Activated CD4-positive, alpha-beta memory T cell treated with anti-CD3 and anti-CD28 coated beads, Interleukin-2, amount 10 ng/mL, durations not matched to agents 7 days and 5 days (primary cell): ENCODE data around the gene BOLA2B. TPM values are rescaled to one million over a fixed set of nuclear protein-coding genes. Genes with fewer than 3 reads are reported as not detected.

Source experiments
- CTCF ChIA-PET: fragments of 350-600 bp; sonication (Branson Sonifier 250); formaldehyde crosslinking; loops from one replicate; lab custom pipeline; 2021; ENCODE audit warnings: antibody characterized with exemption, inconsistent platforms; lab: Charles Lee
- POLR2A ChIA-PET: fragments of 350-600 bp; sonication (Branson Sonifier 250); formaldehyde crosslinking; loops from one replicate; lab custom pipeline; 2021; ENCODE audit warnings: antibody characterized with exemption; lab: Charles Lee
- DNase-seq: peaks from one replicate; pipeline ENCODE4 v3.0.0-alpha.2; 2020
- H3K27ac Mint-ChIP-seq: one replicate; pipeline ENCODE4 v1.8.0; 2021; ENCODE audit warnings: mild to moderate bottlenecking, mixed read lengths
- H3K27me3 Mint-ChIP-seq: one replicate; pipeline ENCODE4 v1.8.0; 2021; ENCODE audit warnings: mixed read lengths
- H3K36me3 Mint-ChIP-seq: one replicate; pipeline ENCODE4 v1.8.0; 2021; ENCODE audit warnings: low read depth, mixed read lengths
- H3K4me1 Mint-ChIP-seq: one replicate; pipeline ENCODE4 v1.8.0; 2021; ENCODE audit warnings: mixed read lengths
- H3K4me3 Mint-ChIP-seq: one replicate; pipeline ENCODE4 v1.8.0; 2021; ENCODE audit warnings: mild to moderate bottlenecking, mixed read lengths
- H3K9me3 Mint-ChIP-seq: one replicate; pipeline ENCODE4 v1.8.0; 2021; ENCODE audit warnings: mixed read lengths
- total RNA-seq, 2 experiments: library from RNA; stranded (reverse); gene quantifications; one replicate each; pipeline ENCODE4 v1.2.3, GENCODE V29; 2021

The BOLA2B gene
- total RNA-seq, 2 experiments from 2014 or later, result 145 to 146 TPM

DNA sequence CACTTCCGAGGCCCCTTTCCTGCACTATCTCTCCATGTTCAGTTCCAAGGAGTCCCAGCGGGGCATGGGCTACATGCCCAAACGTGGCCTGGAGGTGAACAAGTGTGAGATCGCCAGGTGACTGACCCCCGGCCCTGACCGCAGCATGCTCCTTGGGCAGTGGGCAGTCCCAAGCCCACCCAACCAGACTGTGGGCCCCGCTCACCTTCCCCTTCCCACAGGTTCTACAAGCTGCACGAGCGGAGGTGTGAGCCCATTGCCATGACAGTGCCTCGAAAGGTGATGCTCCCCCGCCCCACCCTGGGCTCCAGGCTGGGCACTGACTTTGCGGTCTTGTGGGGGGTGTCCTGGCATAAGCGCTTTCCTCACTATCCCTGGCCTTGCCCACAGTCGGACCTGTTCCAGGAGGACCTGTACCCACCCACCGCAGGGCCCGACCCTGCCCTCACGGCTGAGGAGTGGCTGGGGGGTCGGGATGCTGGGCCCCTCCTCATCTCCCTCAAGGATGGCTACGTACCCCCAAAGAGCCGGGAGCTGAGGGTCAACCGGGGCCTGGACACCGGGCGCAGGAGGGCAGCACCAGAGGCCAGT, 5.4 kb downstream of the BOLA2B start:
- peaks cover 16% of the 10 kb centered on the region for H3K4me1 Mint-ChIP-seq
- ChIA-PET POLR2A (interaction anchor here (1.0 to 7.7 kb wide), 5 partner anchors 58 to 183 kb away, joined by 3 to 92 read pairs (median 6); partner anchors contain the start of genes GDPD3, TBC1D10B and TBX6), CTCF (interaction anchor here (1.5 to 1.6 kb wide), 2 partner anchors 45 to 68 kb away, joined by 3 to 5 read pairs; no protein-coding TSS in a partner anchor)
- peak overlapping the region; percentile 99 for H3K27ac Mint-ChIP-seq
- no peaks in the 10 kb centered on the region for H3K9me3 Mint-ChIP-seq
- H3K4me3 Mint-ChIP-seq, result peak overlapping the region; percentile 100
- peaks cover 45% of the 10 kb centered on the region for H3K36me3 Mint-ChIP-seq
- no peaks in the 10 kb centered on the region for H3K27me3 Mint-ChIP-seq
- DNase-seq, result no peak

DNA sequence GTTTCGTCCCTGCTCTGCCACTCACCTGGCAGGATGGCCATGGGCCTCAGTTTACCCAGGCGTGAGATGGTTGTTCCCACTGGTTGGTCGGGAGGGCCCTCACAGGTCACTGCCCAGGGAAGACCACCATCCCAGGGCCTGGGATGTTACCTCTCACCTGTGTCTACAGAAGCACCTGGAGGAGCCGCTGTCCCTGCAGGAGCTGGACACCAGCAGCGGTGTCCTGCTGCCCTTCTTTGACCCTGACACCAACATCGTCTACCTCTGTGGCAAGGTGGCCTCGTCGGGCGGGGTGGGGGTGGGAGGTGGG, 6.0 kb downstream of the BOLA2B start:
- Mint-ChIP-seq H3K4me3 (peak overlapping the region; percentile 100), H3K36me3 (peaks cover 45% of the 10 kb centered on the region), H3K27me3 (no peaks in the 10 kb centered on the region), H3K4me1 (peaks cover 19% of the 10 kb centered on the region), H3K9me3 (no peaks in the 10 kb centered on the region), H3K27ac (peak overlapping the region; percentile 99)
- CTCF ChIA-PET, result interaction anchor here (1.0 to 2.7 kb wide), 4 partner anchors 45 to 222 kb away, joined by 3 to 17 read pairs (median 4); partner anchors contain the start of gene TBX6
- POLR2A ChIA-PET, result interaction anchor here (1.0 to 7.7 kb wide), 7 partner anchors 57 to 271 kb away, joined by 3 to 92 read pairs (median 4); partner anchors contain the start of genes GDPD3, TBC1D10B and TBX6
- DNase-seq, result no peak

DNA sequence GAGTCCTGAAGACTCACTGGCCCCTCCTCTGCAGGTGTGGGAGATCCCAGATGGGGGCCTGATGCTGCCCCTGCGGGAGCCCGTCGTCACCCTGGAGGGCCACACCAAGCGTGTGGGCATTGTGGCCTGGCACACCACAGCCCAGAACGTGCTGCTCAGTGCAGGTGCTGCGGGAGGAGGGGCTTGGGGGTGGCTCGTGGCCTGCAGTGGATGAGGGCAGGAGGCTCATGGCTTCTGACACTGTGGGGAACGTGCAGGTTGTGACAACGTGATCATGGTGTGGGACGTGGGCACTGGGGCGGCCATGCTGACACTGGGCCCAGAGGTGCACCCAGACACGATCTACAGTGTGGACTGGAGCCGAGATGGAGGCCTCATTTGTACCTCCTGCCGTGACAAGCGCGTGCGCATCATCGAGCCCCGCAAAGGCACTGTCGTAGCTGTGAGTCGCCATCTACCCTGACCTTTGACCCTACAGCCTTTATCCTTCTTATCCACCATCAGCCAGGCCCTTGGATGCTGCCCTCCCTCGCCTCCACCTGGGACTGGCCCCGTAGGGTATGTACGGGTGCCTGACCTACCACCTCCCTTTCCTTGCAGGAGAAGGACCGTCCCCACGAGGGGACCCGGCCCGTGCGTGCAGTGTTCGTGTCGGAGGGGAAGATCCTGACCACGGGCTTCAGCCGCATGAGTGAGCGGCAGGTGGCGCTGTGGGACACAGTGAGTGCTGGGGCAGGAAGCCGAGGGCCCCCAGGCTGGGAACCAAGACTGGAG, 6.5 kb downstream of the BOLA2B start:
- ChIA-PET CTCF (interaction anchor here (1.0 to 2.7 kb wide), 5 partner anchors 44 to 223 kb away, joined by 3 to 17 read pairs (median 5); partner anchors contain the start of gene TBX6), POLR2A (interaction anchor here (0.9 to 7.7 kb wide), 19 partner anchors 44 to 472 kb away, joined by 3 to 92 read pairs (median 6); partner anchors contain the start of genes ALDOA, CD2BP2, GDPD3 and PPP4C)
- Mint-ChIP-seq H3K36me3 (peaks cover 45% of the 10 kb centered on the region), H3K4me1 (peaks cover 24% of the 10 kb centered on the region), H3K4me3 (peak overlapping the region; percentile 100), H3K27ac (peak overlapping the region; percentile 99), H3K9me3 (no peaks in the 10 kb centered on the region), H3K27me3 (no peaks in the 10 kb centered on the region)
- peak; percentile 84 for DNase-seq

DNA sequence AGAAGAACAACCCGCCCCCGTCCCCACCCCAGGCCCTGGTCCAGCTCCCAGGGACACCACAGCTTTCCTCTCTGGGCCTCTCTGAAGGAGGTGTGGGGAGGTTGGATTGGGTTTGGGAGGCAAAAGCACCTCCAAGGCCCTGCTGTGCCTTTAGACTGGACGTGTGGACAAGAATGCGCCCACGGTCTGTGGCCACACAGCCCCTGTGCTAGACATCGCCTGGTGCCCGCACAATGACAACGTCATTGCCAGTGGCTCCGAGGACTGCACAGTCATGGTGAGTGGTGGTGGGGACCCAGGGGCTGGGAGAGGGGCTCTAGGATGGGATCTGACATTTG, 7.1 kb downstream of the BOLA2B start:
- Mint-ChIP-seq H3K27ac (peak overlapping the region; percentile 99), H3K4me3 (peak overlapping the region; percentile 100), H3K27me3 (no peaks in the 10 kb centered on the region), H3K36me3 (peaks cover 45% of the 10 kb centered on the region), H3K4me1 (peaks cover 25% of the 10 kb centered on the region), H3K9me3 (no peaks in the 10 kb centered on the region)
- POLR2A ChIA-PET, result interaction anchor here (0.7 to 7.7 kb wide), 30 partner anchors 41 to 473 kb away, joined by 3 to 92 read pairs (median 6); partner anchors contain the start of genes ALDOA, CD2BP2, GDPD3 and MAPK3
- CTCF ChIA-PET, result interaction anchor here (0.7 to 2.7 kb wide), 12 partner anchors 39 to 243 kb away, joined by 3 to 17 read pairs (median 5); partner anchors contain the start of genes ALDOA, DCTPP1 and TBX6
- DNase-seq, result no peak

DNA sequence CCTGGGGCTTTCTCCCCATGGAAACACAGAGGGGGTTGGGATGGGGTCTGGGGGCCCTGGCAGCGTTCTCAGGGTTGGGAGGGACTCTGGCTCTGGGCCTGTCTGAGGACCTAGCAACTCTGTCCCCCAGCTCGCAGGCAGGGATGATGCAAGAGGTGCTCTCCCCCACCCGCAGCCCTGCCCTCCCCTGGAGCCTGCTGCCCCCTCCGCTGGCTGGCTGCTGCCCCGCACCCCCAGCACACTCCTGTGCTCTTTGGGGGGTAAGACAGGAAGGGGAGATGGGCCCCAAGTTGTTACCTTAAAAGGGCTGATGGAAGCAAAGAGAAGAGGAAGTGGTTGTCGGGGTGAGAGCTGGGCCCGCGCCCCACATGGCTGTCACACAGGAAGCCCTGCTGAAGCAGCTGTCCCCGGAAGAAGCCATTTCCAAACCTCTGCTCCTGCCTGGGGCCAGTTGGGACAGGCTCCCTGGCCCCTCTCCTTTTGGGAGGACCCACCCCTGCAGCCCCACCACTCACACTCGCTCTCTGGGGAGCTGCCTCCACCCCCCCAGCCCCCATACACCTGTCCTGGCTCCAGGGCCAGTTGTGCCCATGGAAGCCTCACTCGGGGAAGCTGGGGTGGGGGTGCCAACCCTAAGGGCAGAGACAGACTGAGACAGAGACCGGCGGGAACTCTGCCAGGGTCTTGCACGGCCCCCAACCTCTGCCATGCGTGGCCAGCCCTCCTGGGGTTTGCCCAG, 7.6 kb downstream of the BOLA2B start:
- H3K27me3 Mint-ChIP-seq, result no peaks in the 10 kb centered on the region
- DNase-seq, result peak; percentile 92
- H3K36me3 Mint-ChIP-seq, result peaks cover 45% of the 10 kb centered on the region
- H3K4me1 Mint-ChIP-seq, result peaks cover 26% of the 10 kb centered on the region
- peak overlapping the region; percentile 100 for H3K4me3 Mint-ChIP-seq
- peak overlapping the region; percentile 99 for H3K27ac Mint-ChIP-seq
- POLR2A ChIA-PET, result interaction anchor here (0.7 to 7.7 kb wide), 36 partner anchors 10 to 473 kb away, joined by 3 to 92 read pairs (median 6); partner anchors contain the start of genes ALDOA, CD2BP2, DCTPP1 and GDPD3
- no peaks in the 10 kb centered on the region for H3K9me3 Mint-ChIP-seq
- CTCF ChIA-PET, result interaction anchor here (0.7 to 2.7 kb wide), 11 partner anchors 38 to 244 kb away, joined by 3 to 17 read pairs (median 5); partner anchors contain the start of genes ALDOA, DCTPP1, GDPD3 and TBX6

DNA sequence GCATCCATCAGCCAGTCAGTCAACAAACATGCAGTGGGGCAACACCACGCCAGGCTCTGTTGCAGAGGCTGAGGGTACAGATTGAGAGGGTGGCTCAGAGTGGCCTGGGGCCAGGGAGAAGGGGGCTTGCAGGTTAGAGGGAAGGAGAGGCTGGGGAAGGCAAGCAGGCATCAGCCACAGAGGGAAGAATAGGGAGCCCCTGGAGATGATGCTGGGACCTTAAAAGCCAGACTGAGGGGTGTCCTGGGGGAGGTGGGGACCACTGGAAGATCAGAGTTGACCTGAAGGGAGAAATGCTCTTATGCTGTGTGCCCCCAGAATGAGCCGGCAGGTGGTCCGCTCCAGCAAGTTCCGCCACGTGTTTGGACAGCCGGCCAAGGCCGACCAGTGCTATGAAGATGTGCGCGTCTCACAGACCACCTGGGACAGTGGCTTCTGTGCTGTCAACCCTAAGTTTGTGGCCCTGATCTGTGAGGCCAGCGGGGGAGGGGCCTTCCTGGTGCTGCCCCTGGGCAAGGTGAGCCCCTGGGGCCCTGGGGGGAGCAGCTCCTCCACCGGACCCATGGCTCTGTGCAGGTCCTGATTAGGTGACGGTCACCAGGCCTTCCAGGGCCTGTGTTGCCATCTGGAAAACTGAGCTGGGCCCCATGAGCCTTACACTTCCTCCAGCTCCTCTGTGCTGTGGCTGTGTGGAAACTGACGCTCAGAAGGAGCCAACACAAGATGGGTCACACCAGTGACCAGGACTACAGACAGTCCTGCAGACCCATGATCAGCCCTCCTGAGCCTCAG, 8.4 kb downstream of the BOLA2B start:
- no peaks in the 10 kb centered on the region for H3K27me3 Mint-ChIP-seq
- H3K9me3 Mint-ChIP-seq, result no peaks in the 10 kb centered on the region
- ChIA-PET POLR2A (interaction anchor here (0.6 to 7.7 kb wide), 35 partner anchors 9 to 395 kb away, joined by 3 to 92 read pairs (median 6); partner anchors contain the start of genes ALDOA, CD2BP2, DCTPP1 and GDPD3), CTCF (interaction anchor here (0.9 to 2.7 kb wide), 10 partner anchors 38 to 245 kb away, joined by 4 to 17 read pairs (median 5); partner anchors contain the start of genes DCTPP1, GDPD3 and TBX6)
- DNase-seq, result no peak
- peaks cover 29% of the 10 kb centered on the region for H3K4me1 Mint-ChIP-seq
- peak overlapping the region; percentile 99 for H3K27ac Mint-ChIP-seq
- peak overlapping the region; percentile 100 for H3K4me3 Mint-ChIP-seq
- peaks cover 45% of the 10 kb centered on the region for H3K36me3 Mint-ChIP-seq

DNA sequence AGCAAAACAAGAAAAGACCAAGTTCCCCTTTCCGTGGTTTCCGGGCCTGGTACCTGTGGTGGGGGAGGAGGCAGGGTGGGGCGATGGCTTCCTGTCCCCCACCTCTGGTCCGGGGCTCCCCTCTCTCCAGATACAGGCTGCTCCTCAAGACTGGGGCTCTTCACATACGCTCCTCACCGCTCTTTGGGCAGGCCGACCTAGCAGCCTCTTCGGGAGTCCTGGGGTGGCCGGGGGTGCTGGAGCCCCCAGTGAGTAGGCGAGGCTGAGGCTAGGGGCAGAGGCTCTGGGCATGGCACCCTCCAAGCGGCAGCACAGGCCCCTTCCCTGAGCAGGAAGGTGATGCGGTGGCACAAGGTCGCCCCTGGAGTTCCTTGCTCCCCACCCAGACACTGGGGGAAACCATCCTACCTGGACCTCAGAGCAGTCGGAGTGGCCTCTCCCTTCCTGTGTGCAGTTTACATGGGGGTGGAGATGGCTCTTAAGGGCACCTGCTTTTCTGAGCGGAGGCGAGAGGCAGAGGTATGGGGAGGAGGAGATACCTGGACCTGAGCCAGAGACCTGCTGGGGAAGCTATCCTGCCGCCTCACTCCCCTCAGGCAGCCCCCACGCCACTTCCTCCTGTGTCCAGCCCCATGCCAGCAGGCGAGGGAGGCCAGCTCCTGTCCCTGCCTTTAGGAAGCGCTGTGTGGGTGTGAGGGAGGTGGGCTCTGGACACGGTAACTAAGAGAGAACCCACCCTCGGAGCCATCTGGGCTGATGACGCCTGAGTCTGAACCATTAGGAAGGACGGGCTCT, 9.2 kb downstream of the BOLA2B start:
- H3K27me3 Mint-ChIP-seq, result no peaks in the 10 kb centered on the region
- ChIA-PET CTCF (interaction anchor here (1.0 to 1.7 kb wide), 5 partner anchors 41 to 245 kb away, joined by 3 to 7 read pairs (median 3); partner anchors contain the start of gene DCTPP1), POLR2A (interaction anchor here (0.9 to 7.7 kb wide), 29 partner anchors 20 to 394 kb away, joined by 3 to 92 read pairs (median 6); partner anchors contain the start of genes ALDOA, DCTPP1, GDPD3 and ITGAL)
- peaks cover 45% of the 10 kb centered on the region for H3K36me3 Mint-ChIP-seq
- H3K27ac Mint-ChIP-seq, result peak overlapping the region; percentile 99
- H3K9me3 Mint-ChIP-seq, result no peaks in the 10 kb centered on the region
- DNase-seq, result peak; percentile 92
- H3K4me1 Mint-ChIP-seq, result peaks cover 29% of the 10 kb centered on the region
- H3K4me3 Mint-ChIP-seq, result peak overlapping the region; percentile 100

DNA sequence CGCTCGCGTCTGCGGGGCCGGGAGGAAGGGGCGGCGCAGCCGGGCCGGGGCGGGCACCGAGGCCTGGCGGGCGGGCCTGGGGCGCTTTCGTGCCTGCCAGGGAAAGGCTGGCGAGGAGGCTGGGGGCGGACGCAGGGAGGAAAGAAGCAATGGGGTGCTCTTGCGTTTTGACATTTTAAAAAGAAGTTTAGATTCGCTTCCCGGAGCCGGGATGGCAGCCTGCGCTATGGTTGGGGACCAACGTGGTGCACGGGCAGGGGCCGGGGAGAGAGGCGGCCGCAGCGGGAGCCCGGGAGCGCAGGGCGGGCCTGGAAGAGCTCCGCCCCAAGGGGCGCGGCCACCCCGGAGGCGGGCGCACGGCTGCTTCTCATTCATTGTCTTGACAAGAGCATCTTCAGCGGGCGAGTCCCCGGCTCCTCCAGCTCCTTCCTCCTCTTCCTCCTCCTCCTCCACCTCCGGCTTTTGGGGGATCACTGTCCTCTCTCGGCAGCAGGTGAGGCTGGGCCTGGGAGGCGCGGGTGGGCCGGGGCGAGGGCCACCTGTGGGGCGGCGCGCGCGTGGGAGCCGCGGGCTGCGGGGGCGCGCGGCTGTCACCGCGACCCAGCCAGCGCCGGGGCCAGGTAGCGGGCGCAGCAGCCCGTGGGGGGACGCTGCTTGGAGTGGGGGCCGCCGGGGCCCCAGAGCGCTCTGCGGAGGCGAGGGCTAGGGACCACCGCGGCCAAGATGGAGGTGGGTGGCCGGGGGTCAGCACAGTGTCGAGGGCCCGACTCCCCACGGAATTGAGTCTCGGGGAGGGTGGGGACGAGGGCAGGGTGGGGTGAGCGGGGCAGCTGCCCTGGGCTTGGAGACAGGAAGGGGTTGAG, 10.0 kb downstream of the BOLA2B start, which contains the start of gene CORO1A:
CORO1A (plus strand) TSS at position 370 of the 863 bp plus-strand sequence. CDS start 1,608 bp downstream, outside the sequence.
- CTCF ChIA-PET, result interaction anchor here (0.5 to 2.3 kb wide), 10 partner anchors 22 to 312 kb away, joined by 3 to 14 read pairs (median 3); partner anchors contain the start of genes DCTPP1 and TBX6
- Mint-ChIP-seq H3K9me3 (no peaks in the 10 kb centered on the region), H3K27me3 (no peaks in the 10 kb centered on the region), H3K27ac (peak within 1 kb of the TSS; percentile 99), H3K4me3 (peak within 1 kb of the TSS; percentile 100), H3K36me3 (peaks cover 45% of the 10 kb centered on the region), H3K4me1 (peaks cover 29% of the 10 kb centered on the region)
- DNase-seq, result peak; percentile 90
- POLR2A ChIA-PET, result interaction anchor here (0.7 to 7.7 kb wide), 36 partner anchors 16 to 393 kb away, joined by 3 to 92 read pairs (median 4); partner anchors contain the start of genes ALDOA, GDPD3, HIRIP3 and ITGAL

DNA sequence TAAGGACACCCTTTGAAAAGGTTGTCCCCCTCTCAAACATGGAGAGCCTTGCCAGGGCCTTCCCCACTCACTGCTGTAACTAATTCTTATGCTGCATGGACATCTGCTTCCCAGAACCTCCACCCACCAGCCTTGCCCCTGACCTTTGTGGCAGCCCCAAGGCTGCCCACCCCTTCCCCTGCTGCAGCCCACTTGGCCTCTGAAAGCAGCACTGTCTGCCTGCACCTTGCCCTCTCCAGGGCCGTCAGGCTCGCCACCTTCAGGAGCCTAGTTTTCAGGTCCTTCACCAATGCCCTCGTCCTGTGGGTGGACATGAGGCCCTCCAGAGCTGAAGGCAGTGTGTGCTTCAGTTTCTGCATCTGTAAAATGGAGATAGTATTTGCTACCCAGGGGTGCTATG, 12.7 kb downstream of the BOLA2B start:
- Mint-ChIP-seq H3K27me3 (no peaks in the 10 kb centered on the region), H3K27ac (no peak overlapping the region), H3K4me3 (no peak overlapping the region), H3K36me3 (peaks cover 19% of the 10 kb centered on the region), H3K9me3 (no peaks in the 10 kb centered on the region), H3K4me1 (peaks cover 13% of the 10 kb centered on the region)
- ChIA-PET POLR2A (interaction anchor here (0.7 to 1.0 kb wide), 2 partner anchors 64 to 184 kb away, joined by 3 read pairs; no protein-coding TSS in a partner anchor), CTCF (interaction anchor here (0.7 to 2.4 kb wide), 3 partner anchors 69 to 417 kb away, joined by 6 to 8 read pairs (median 7); partner anchors contain the start of gene TBX6)
- DNase-seq, result no peak
